ENCODE data around the gene S100A12. TPM values are rescaled to one million over a fixed set of nuclear protein-coding genes. Genes with fewer than 3 reads are reported as not detected.
"Not testable (repeated sequence)": the region's sequence is repeated elsewhere in the genome, so short reads cannot be mapped to it uniquely, and the experiment has no call there.

S100A12 gene
- total RNA-seq, 1 experiment from 2014 or later, result not detected

DNA sequence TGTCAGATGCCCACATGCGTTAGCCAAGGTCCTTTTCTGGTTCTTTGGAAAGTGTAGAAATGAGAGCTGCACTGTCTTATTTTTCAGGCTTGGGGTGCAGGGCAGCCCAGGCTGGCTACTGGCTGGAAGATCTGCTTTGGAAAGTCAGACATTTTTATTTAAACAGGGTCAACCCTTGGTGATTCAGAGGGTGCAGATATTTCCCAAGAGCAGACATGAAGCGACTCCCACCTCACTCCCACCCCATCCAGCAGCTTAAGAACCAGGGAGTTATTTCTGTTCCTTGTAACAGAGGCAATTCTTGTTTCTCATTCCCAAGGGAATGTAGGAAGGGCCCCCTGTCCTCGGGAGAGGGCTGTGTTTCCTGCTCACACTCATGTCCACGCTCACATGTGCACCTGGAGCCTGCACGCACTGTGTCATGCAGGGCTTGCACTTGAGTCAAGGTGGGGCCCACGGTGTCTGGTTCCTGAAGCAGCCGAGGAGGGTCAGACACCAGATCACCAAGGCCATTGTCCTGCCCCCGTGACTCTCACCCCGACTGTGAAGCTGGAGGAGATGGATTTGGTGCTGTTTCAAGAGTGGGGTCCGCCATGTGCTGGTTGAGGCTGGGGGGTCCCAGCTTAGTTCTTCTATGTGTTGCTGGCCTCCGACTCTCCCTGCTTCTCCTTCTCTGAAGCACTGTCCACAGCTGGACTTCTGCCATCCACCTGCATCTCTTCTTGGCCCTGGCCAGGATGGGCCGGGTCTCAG lies 41.9 kb upstream of the S100A12 start:
- POLR2A ChIA-PET (ENCODE audit: unreplicated experiment), result no interaction called here
- Histone ChIP-seq H4K20me1 (ENCODE audit: insufficient read depth) (no peaks in the 10 kb centered on the region), H3K4me3 (no peak overlapping the region), H3F3A (ENCODE audit: insufficient read depth, low read depth) (no peaks in the 10 kb centered on the region), H3K79me2 (ENCODE audit: low read depth) (no peaks in the 10 kb centered on the region), H3K9me3 (ENCODE audit: insufficient read depth, low read depth) (no peaks in the 10 kb centered on the region), H3K27ac (no peak overlapping the region), H3K9me2 (ENCODE audit: insufficient read depth) (no peaks in the 10 kb centered on the region), H3K4me2 (no peak overlapping the region), H3K36me3 (ENCODE audit: low read depth) (no peaks in the 10 kb centered on the region), H2AFZ (no peak overlapping the region), H3K4me1 (replicated peaks; ENCODE audit: insufficient read depth) (no peaks in the 10 kb centered on the region), H3K27me3 (ENCODE audit: insufficient read depth, low read depth) (peaks cover 40% of the 10 kb centered on the region)
- BruUV-seq (replicated peaks), result no TSS peak
- CTCF ChIA-PET, result no interaction called here
- TF ChIP-seq, protein P1, sequence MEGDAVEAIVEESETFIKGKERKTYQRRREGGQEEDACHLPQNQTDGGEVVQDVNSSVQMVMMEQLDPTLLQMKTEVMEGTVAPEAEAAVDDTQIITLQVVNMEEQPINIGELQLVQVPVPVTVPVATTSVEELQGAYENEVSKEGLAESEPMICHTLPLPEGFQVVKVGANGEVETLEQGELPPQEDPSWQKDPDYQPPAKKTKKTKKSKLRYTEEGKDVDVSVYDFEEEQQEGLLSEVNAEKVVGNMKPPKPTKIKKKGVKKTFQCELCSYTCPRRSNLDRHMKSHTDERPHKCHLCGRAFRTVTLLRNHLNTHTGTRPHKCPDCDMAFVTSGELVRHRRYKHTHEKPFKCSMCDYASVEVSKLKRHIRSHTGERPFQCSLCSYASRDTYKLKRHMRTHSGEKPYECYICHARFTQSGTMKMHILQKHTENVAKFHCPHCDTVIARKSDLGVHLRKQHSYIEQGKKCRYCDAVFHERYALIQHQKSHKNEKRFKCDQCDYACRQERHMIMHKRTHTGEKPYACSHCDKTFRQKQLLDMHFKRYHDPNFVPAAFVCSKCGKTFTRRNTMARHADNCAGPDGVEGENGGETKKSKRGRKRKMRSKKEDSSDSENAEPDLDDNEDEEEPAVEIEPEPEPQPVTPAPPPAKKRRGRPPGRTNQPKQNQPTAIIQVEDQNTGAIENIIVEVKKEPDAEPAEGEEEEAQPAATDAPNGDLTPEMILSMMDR (conservative IDR thresholded peaks at IDR 0.05), result no peak
- TF ChIP-seq EZH2 (IDR thresholded peaks at IDR 0.05; ENCODE audit: low read depth), result no peak
- intact Hi-C loops (cut with micrococcal nuclease; ENCODE audit: unreplicated experiment), result no loop called here
- no peak for DNase-seq

DNA sequence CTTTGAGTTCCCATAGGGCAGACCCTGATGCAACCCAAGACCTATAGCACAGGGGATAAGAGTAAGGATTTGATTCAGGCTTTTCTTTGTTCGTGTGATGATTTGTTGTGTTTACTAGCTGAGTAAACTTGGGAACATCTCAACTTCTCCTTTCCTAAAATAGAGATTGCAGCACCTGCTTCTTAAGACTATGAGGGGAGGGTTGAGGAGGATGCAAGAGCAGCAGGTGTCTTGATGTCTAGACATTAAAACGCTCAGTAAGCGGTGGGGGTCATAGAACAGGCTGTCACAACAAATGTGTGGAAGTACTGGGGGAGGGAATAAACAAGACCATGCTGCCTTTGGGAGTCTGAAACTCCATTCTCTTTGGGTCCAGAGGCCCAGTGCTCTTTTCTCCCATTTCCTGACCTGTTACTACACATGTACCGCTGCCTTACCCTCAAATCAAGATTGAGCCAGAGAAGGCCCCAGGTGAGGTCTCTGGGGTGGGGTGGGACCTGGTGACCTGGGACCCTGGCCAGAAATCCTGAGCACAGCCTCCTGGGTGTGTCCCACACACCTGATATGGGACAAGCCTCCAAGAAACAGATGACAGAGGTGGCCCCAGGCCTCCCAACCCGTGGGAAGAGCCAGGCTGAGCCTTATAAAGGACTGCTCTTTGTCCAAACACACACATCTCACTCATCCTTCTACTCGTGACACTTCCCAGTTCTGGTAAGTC lies 40.6 kb upstream of the S100A12 start, which contains the start of gene S100A7A:
S100A7A (plus strand) TSS at position 671 of the 721 bp plus-strand sequence. CDS start 1,563 bp downstream, outside the sequence.
- H3K79me2 ChIP-seq (ENCODE audit: low read depth), result no peaks in the 10 kb centered on the region
- no peaks in the 10 kb centered on the region for H3K36me3 ChIP-seq (ENCODE audit: low read depth)
- no peaks in the 10 kb centered on the region for H3K4me1 ChIP-seq (replicated peaks; ENCODE audit: insufficient read depth)
- H3K4me2 ChIP-seq, result no peak within 1 kb of the TSS
- H3K27ac ChIP-seq, result no peak within 1 kb of the TSS
- no peak for DNase-seq
- H3K27me3 ChIP-seq (ENCODE audit: insufficient read depth, low read depth), result peaks cover 35% of the 10 kb centered on the region
- BruUV-seq (replicated peaks), result no TSS peak
- TF ChIP-seq, protein P1 (conservative IDR thresholded peaks at IDR 0.05), result no peak
- TF ChIP-seq EZH2 (IDR thresholded peaks at IDR 0.05; ENCODE audit: low read depth), result no peak
- ChIA-PET CTCF (no interaction called here), POLR2A (ENCODE audit: unreplicated experiment) (no interaction called here)
- H3K4me3 ChIP-seq, result no peak within 1 kb of the TSS
- H3K9me3 ChIP-seq (ENCODE audit: insufficient read depth, low read depth), result no peaks in the 10 kb centered on the region
- H2AFZ ChIP-seq, result no peak within 1 kb of the TSS
- intact Hi-C loops (cut with micrococcal nuclease; ENCODE audit: unreplicated experiment), result no loop called here
- H3F3A ChIP-seq (ENCODE audit: insufficient read depth, low read depth), result no peaks in the 10 kb centered on the region
- no peaks in the 10 kb centered on the region for H3K9me2 ChIP-seq (ENCODE audit: insufficient read depth)
- H4K20me1 ChIP-seq (ENCODE audit: insufficient read depth), result no peaks in the 10 kb centered on the region

DNA sequence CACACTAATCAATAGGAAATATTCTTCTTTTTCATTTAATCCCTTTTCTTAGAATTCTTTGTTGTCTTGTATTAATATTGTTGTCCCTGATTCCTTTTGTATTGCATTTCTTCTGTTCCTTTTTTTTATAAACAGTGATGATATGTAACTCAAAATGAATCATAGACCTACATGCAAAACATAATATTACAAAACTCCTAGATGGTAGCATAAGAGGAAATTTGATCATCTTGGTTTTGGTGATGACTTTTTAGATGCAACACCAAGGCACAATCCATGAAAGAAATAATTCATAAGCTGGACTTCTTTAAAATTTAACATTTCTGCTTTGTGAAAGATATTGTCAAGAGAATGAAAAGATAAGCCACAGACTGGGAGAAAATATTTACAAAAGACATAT lies 38.5 kb upstream of the S100A12 start:
- H3F3A ChIP-seq (ENCODE audit: insufficient read depth, low read depth); CTCF ChIA-PET; H2AFZ ChIP-seq; H3K79me2 ChIP-seq (ENCODE audit: low read depth); H3K9me2 ChIP-seq (ENCODE audit: insufficient read depth); H4K20me1 ChIP-seq (ENCODE audit: insufficient read depth); DNase-seq; H3K4me2 ChIP-seq; H3K36me3 ChIP-seq (ENCODE audit: low read depth); BruUV-seq (replicated peaks); POLR2A ChIA-PET (ENCODE audit: unreplicated experiment); H3K4me1 ChIP-seq (replicated peaks; ENCODE audit: insufficient read depth); H3K9me3 ChIP-seq (ENCODE audit: insufficient read depth, low read depth); H3K27ac ChIP-seq; intact Hi-C loops (cut with micrococcal nuclease; ENCODE audit: unreplicated experiment); H3K4me3 ChIP-seq: not testable (repeated sequence)
- peaks cover 28% of the 10 kb centered on the region for H3K27me3 ChIP-seq (ENCODE audit: insufficient read depth, low read depth)

GRCh38 chr1:153407274-153407673 lies 31.9 kb upstream of the S100A12 start:
- POLR2A ChIA-PET (ENCODE audit: unreplicated experiment); H3K4me3 ChIP-seq; intact Hi-C loops (cut with micrococcal nuclease; ENCODE audit: unreplicated experiment); H3K79me2 ChIP-seq (ENCODE audit: low read depth); H3K4me1 ChIP-seq (replicated peaks; ENCODE audit: insufficient read depth); H3K4me2 ChIP-seq; H2AFZ ChIP-seq; DNase-seq; H3K27ac ChIP-seq; H4K20me1 ChIP-seq (ENCODE audit: insufficient read depth); H3K36me3 ChIP-seq (ENCODE audit: low read depth); H3K9me2 ChIP-seq (ENCODE audit: insufficient read depth); H3F3A ChIP-seq (ENCODE audit: insufficient read depth, low read depth); H3K9me3 ChIP-seq (ENCODE audit: insufficient read depth, low read depth); CTCF ChIA-PET; BruUV-seq (replicated peaks): not testable (repeated sequence)
- H3K27me3 ChIP-seq (ENCODE audit: insufficient read depth, low read depth), result peaks cover 19% of the 10 kb centered on the region

DNA sequence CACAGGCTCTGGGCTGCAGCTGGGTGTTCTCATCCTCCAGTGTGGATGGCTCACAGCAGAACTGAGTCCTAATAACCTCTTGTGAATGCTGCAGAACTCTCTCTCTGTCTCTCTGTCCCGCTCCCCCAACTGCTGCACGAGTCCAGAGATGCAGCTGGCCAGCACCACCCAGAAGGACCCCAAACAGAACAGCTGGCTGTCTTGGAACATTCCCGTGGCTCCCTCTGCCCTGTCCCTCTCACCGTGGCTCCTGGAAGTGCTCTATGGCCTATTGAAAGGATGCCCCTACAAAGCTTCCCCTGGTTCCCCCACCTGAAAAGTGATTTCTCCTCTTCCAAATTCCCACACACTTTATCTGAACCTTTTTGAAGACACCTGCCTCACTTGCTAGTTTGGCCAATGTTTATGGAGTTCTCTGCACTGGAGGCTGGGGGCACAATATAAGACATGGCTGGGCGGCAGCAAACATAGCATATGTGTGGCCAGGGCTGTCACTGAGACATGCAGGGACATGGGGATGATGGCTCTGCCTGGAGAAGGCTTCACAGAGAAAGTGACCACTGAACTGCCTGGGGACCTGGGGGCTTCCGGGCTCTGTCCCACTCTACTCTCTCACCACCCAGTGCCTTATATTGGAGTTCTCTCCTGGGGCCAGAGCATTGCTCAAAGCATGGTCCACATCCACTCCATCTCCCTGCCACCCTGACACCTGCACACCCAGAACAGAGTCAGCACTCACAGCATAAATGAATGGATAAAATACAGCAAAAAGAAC lies 30.6 kb upstream of the S100A12 start:
- DNase-seq; BruUV-seq (replicated peaks); H3K4me1 ChIP-seq (replicated peaks; ENCODE audit: insufficient read depth); H3K4me3 ChIP-seq; H2AFZ ChIP-seq; H3K36me3 ChIP-seq (ENCODE audit: low read depth); H3K9me3 ChIP-seq (ENCODE audit: insufficient read depth, low read depth); H3F3A ChIP-seq (ENCODE audit: insufficient read depth, low read depth); CTCF ChIA-PET; H3K27ac ChIP-seq; H3K9me2 ChIP-seq (ENCODE audit: insufficient read depth); H4K20me1 ChIP-seq (ENCODE audit: insufficient read depth); H3K4me2 ChIP-seq; H3K79me2 ChIP-seq (ENCODE audit: low read depth); POLR2A ChIA-PET (ENCODE audit: unreplicated experiment): not testable (repeated sequence)
- intact Hi-C loops (cut with micrococcal nuclease; ENCODE audit: unreplicated experiment), result loop anchor here (2.0 kb wide), 1 partner anchor 53 kb away; no protein-coding TSS in a partner anchor
- peaks cover 19% of the 10 kb centered on the region for H3K27me3 ChIP-seq (ENCODE audit: insufficient read depth, low read depth)
